ENCODE measurements around the gene PEAK3.

The PEAK3 gene

GRCh38 chr19:2236314-2237050 is 45.5 kb downstream of the PEAK3 start, which contains the start of the genes PLEKHJ1 and SF3A2:
PLEKHJ1 (minus strand) TSS chr19:2236329; CDS start chr19:2236248, 81 bp downstream.
SF3A2 (plus strand) TSS chr19:2236824; CDS start chr19:2243419, 6,595 bp downstream.
- peak; percentile 100 for DNase-seq

DNA sequence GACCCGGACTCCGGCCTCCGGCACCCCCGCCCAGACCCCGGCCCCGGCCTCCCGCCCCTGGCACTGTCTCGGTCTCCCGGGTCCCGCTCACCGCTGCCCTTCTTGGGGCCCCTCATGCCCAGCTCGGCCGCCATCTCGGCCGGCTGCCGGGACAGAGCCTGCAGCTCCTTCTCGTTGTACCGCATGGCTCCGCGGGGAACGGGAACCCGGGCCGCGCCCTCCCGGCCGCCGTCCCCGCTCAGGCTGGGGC is 46.0 kb downstream of the PEAK3 start:
- no peak for DNase-seq

- DNase-seq, result peak; percentile 68
These were observed 46.5 kb downstream of the PEAK3 start for GRCh38 chr19:2235381-2236063.

GRCh38 chr19:2234996-2235380 is 47.0 kb downstream of the PEAK3 start:
- DNase-seq, result no peak

DNA sequence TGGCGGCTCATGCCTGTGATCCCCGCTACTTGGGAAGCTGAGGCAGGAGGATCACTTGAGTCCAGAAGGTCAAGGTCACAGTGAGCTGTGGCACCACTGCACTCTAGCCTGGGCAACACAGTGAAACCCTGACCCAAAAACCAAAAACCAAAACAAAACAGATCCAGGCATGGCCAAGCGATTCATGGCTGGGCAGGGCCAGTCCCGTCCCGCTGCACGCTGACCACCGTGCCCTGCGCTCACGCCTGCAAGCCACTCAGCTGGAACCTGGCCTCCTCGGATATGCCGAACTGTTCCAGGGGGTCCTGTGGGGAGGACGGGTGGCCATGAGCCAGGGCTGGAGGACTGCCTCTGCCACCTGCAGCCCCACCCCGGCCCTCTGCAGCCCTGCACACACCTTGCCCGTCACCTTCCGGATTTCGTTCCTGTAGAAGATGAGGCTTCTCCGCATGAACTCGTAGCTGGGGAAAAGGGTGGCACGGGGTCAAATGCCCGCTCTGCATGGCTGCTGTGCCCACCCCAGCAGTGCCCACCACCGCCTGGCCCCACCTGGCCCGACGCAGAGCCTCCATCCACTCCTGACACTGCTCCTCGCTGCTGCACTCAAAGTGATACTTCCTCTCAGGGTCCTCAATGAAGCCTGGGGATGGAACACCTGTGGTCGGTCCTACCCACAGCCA is 48.2 kb downstream of the PEAK3 start:
- no peak for DNase-seq

- DNase-seq, result no peak
These were observed 49.5 kb downstream of the PEAK3 start for GRCh38 chr19:2232286-2233151.

DNA sequence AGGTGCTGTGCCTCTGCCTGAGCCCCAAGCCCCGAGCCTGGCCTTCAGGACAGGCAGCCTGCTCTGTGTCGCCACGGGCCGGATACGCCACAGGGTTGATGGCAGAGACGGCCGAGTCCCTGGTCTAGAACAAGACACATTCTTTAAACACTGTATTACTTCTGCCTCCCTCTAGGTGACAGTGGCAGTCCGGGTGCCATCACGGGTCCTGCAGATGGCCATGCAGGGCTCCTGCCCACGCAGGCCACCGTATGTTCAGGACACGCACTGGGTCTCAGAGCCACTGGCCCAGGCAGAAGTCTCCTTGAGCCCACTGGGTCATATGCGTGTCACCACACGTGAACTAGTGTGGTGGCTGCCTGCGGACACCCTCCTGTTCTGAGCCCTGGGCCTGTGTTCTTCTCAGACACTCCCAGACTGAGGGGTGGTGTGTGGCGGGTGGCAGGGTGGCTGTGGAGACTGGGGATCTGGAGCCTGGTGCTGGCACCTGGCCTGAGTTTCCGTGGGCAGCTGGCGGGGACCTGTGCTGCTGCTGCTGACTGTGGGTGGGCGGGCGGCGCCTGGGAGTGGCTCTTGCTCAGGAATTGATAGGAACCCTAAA is 50.3 kb downstream of the PEAK3 start:
- no peak for DNase-seq

- DNase-seq, result no peak
These were observed 51.0 kb downstream of the PEAK3 start for GRCh38 chr19:2230807-2231533.

DNA sequence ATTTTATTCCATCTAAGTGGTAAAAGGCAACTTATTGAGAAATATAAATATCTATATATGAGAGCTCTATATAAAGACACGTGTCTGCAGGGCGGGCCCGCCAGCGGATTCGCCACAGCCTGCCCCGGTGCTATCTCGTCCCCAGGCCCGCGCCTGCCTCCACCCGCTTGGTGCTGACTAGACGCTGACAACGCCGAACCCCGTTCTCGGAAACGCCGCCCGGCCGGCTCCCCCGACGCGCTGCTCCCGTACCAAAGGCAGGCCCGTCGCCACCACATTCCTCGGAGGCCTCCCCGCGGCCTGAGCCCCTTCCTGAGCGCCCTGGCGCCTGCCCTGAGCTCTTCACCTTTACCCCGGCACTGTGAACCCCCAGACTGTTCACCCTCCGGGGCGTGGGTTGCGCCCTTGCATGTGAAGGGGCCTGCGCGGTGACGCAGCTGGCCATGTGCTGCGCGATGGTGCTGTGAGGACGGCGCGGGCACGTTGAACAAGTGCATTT is 51.9 kb downstream of the PEAK3 start:
- DNase-seq, result no peak

DNA sequence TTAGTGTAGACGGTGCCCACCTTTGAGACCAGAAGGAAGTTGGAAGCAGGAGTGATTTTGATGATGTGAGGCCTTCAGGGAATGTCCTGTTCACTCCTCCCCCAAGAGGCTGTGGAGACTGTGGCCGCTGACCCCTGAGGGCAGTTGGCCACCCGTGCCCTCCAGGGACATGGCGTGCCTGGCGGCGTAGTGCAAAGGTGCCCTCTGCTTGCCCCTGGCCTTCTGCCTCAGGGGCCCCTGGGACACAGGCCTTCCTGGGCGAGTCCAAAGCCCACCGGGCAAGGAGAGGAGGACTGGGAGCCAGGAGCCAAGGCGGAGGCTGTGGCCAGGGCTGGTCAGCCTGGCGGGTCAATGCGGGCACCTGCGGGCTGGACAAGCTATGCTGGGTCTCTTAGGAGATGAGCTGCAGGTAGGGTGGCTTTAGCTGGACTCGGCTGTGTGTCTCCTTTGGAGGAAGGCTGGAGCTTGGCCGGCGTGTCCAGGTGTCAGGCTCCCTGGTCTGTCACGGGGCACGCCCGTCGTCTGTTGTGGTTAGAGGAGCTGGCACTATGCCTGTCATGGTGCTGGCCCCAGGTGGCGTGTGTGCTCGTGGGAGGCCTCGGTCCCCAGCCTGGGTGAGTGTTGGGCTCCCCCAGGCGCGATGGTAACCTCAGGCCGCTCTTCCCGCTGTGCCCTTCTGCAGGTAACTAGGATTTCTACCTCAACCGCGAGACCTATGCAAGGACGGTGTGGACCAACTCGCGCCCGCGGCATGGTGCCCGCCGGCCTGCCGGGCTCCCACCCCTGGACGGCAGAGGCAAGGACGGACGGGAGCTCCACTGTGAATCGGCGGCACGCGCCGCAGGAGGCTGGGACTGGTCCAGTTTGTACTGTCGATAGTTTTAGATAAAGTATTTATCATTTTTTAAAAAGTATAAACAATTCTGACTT is 52.6 kb downstream of the PEAK3 start:
- DNase-seq, result no peak

- no peak for DNase-seq
These were observed 53.6 kb downstream of the PEAK3 start for GRCh38 chr19:2228157-2229030.

DNA sequence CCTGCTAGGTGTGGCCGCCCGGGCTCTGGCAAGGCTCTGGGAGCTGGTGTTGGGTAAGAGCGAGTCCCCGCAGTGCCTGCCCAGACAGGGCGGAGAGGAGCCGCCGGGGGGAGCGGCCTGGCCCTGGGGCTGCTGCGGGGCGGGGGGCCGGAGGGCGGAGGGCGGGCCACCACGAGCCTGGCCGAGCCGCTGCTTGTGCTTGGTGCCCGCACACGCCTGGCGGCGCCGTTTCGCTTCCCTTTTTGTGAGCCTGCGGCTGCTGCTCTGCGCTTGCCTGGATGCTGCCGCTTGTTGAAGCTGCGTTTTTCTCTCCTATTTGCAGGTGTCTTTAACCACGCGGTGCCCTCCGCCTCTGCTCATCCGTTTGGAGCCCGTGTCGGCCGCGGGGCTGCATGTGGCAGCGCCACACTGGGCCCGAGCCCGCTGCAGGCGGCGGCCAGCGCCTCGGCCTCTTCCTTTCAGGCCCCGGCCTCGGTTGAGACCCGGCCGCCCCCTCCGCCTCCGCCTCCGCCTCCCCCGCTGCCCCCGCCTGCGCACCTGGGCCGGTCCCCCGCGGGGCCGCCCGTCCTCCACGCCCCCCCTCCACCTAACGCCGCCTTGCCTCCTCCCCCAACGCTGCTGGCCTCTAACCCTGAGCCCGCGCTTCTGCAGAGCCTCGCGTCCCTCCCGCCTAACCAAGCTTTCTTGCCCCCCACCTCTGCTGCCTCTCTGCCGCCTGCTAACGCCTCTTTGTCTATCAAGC is 54.4 kb downstream of the PEAK3 start:
- DNase-seq, result no peak

DNA sequence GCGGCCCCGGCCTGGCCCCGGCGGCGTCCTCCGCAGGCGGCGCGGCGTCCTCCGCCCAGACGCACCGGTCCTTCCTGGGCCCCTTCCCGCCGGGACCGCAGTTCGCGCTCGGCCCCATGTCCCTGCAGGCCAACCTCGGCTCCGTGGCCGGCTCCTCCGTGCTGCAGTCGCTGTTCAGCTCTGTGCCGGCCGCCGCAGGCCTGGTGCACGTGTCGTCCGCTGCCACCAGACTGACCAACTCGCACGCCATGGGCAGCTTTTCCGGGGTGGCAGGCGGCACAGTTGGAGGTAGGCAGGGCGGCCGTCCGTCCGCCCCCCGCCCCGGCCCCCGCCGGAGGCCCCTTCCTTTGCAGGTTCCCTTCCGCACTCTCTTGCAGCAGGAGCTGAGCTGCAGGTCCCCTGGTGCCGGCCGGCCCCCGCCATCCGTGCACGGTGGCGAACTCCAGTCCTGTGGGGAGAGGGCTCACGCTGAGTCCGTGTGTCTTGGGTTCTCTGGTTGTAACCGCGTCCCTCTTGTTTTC is 55.1 kb downstream of the PEAK3 start:
- DNase-seq, result no peak

DNA sequence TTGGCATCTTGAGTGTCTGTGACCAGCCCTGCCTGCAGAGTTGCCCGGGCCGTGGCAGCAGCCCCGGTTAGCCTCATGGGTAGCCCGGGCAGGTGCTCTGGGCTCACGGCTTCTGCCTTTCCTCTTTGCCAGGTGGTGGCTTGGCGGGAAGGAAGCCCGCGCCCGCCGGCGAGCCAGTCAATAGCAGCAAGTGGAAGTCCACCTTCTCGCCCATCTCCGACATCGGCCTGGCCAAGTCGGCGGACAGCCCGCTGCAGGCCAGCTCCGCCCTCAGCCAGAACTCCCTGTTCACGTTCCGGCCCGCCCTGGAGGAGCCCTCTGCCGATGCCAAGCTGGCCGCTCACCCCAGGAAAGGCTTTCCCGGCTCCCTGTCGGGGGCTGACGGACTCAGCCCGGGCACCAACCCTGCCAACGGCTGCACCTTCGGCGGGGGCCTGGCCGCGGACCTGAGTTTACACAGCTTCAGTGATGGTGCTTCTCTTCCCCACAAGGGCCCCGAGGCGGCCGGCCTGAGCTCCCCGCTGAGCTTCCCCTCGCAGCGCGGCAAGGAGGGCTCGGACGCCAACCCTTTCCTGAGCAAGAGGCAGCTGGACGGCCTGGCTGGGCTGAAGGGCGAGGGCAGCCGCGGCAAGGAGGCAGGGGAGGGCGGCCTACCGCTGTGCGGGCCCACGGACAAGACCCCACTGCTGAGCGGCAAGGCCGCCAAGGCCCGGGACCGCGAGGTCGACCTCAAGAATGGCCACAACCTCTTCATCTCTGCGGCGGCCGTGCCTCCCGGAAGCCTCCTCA is 55.7 kb downstream of the PEAK3 start:
- no peak for DNase-seq

- DNase-seq, result no peak
These were observed 56.4 kb downstream of the PEAK3 start for GRCh38 chr19:2225415-2226050.

DNA sequence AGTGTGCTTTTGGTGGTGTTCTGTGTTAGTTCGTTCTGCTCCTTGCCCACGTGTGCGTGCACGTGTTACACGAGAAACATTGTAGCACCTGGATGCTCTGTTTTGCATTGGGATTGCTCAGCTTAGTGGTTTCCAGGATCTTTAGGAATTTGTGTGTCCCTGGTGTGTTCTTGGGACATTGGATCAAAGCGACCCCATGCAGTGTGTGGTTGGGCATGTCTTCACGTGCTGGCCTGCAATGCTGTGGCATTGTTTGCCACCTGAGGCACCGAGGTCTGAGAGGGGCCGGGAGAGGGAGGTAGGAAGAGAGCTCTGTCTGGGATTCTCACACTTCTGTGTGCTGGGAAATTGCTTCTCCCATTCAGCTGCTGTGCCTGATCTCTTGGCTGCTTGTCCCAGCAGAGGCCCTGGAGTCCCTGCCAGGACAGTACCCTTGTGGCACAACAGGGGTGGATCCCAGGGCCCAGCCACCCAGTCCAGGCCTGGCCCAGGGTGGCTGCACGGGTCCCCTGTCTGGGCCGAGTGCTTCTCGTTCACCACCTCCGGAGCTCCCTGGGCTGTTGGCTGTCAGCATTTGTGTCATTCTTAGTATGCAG is 57.1 kb downstream of the PEAK3 start:
- no peak for DNase-seq

Data from right kidney (tissue), 1 donor.